GM18517 (cell line): ENCODE measurements around the gene WNT5A.

Experiments used
- ATAC-seq: cut with Tn5 transposase; IDR thresholded peaks from one replicate; pipeline ENCODE4 v1.9.1; 2021; ENCODE audit warnings: mild to moderate bottlenecking, moderate library complexity; ENCODE audit not compliant: unreplicated experiment

Gene WNT5A

DNA sequence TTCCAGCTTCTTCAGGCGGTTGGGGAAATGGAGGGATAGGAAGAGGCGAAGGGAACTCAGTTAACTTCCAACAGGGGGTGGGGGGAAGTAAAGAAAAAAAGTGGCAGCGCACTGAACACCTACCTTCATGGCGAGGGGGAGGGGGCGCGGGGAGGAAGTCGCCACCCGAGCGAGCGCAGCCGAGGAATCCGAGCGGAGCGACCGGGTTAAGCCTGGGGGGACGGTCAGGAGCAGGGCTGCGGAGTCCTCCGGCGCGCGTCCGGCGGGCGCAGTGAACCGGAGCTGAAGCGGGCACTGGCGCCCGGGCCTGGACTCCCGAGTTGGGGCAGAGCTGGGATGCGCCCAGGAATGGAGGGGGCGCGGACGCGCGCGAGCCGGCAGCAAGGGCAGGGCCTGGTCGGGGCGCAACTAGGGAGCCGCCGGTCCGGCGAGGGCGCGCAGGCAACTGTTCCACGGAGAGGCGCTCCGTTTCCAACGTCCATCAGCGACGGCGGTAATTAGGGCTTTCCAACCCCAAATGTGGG is at the start of gene WNT5A:
WNT5A (minus strand) TSS at position 450 of the 524 bp plus-strand sequence; CDS start at position 129, 321 bp downstream.
- ATAC-seq, result no peak

DNA sequence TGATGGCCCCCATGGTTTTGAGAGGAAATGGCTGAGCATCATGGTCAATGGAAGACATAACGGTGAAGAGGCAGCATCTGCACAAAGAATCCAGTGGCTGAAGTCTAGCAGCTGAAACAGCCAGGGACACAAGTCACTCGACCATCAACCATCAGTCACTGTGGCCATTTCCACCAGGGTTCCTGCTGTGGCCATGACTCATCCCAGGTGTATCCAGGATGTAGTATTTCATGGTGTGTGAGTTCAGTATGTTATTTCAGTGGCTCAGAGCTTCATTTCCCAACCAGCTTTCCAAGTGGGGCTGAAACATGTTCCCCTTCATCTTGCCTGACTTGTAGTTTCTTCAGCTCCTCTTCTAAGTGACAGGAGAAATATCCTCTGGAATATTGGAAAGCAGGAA is 47.8 kb upstream of the WNT5A start:
- ATAC-seq, result no peak

GRCh38 chr3:55532806-55533205 is 45.7 kb upstream of the WNT5A start:
- ATAC-seq, result no peak

- no peak for ATAC-seq
Observed at GRCh38 chr3:55531321-55531720, 44.2 kb upstream of the WNT5A start.

DNA sequence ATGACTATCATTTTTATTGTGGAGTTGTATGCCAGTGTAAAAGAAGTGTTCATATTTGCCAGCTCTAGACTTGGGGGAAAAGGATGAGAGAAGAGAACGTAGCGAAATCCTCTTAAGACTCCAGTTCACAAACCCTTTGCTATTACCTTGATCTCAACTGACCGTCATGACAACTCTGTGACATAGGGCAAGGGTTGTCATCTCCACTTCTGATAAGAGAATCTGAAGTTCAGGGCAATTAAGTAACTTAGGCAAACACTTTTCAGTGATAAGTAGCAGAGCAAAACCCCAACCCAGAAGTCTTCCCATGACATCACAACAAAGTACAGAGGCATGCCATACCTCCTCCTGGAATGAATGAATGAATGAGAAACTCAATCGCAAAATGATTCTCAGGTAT is 40.3 kb upstream of the WNT5A start:
- ATAC-seq, result no peak

GRCh38 chr3:55526332-55527030 is 39.4 kb upstream of the WNT5A start:
- no peak for ATAC-seq

GRCh38 chr3:55525436-55525835 is 38.3 kb upstream of the WNT5A start:
- no peak for ATAC-seq

- no peak for ATAC-seq
Observed at GRCh38 chr3:55524565-55525244, 37.6 kb upstream of the WNT5A start.

DNA sequence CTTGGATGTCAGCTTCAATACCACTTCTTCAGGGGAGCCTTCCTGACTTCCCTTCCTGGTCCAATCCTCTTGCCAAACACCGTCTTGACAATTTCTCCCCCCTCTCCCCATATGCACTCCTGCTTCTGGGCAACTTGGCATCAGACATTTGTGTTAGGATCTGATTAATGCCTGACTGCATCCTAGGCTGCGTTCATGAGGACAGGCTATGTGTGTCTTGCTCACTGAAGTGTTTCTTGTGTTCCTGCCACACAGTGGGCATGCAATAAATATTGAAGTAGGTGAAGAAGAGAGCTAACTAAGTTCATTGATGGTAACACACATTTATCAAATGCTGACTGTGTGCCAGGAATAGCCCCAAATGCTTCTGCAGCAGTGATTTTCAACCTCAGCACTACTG is 36.4 kb upstream of the WNT5A start:
- ATAC-seq, result no peak

- ATAC-seq, result no peak
Observed at GRCh38 chr3:55521738-55522421, 34.8 kb upstream of the WNT5A start.

DNA sequence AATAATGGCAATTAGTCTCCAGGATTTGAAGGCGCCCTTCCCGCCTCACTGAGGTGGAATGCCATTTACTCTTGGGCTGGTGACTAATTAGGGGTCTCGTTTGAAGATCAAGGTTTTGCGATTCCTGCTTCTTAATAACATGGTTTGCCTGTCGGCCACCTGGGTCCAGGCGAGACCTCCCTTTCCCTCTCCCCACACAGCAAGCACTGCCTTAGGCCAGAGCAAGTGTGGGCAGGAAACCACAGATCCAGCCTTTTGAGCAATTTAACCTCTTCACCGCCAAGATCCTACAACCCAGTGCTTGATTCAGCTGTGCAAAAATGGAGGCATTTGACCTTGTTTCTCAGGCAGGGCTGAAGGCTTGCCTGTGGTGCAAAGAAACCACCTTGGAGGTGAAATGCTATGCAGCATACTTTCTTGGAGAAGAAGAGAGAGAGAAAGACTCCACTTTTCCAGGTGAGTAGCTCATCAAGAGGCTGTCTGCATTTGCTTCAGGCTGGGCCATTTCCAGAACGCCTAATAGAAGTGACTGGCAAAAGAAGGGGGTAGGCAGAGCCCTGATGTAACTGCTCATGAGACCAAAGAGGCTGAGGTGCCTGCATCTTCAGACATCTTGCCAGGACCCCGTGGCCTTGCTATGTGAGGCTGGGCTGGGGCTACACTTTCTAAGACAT is 34.1 kb upstream of the WNT5A start:
- ATAC-seq, result no peak

DNA sequence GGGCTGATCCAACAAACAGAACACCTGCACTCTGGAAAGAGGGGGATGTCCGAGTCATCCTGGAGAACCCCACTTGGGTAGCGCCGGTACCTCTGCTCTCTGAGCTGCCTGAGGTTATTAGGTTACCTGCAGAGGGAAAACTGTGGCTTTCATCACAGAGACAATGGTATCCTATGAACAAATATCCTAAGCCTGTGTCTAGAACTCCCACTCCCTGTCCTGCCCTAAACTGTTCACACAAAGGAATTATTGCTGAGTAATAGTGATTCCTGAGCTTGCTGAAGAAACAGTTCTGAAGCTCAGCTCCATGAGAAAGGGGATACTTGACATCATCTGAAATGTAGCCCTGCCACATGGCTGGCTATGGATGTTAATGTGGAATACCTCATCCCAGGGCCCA is 31.9 kb upstream of the WNT5A start:
- no peak for ATAC-seq

DNA sequence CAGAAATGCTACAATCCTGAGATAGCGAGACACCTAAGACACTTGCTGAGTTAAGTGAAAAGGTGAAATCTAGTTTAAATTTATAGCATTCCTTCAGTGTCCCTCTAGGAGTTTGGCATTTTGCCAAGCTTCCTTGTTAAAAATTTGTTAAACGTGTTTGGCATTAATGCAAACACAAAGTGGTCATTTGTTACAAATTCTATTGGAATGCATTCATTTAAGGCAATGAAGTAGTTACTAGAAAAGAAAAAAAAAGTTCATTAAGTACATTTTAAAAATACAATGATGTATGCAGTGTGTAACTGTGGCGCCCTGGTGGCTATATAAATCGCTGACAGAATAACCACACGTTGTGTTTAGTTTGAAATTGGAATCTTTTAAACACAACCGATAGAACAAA is 31.3 kb upstream of the WNT5A start:
- no peak for ATAC-seq

DNA sequence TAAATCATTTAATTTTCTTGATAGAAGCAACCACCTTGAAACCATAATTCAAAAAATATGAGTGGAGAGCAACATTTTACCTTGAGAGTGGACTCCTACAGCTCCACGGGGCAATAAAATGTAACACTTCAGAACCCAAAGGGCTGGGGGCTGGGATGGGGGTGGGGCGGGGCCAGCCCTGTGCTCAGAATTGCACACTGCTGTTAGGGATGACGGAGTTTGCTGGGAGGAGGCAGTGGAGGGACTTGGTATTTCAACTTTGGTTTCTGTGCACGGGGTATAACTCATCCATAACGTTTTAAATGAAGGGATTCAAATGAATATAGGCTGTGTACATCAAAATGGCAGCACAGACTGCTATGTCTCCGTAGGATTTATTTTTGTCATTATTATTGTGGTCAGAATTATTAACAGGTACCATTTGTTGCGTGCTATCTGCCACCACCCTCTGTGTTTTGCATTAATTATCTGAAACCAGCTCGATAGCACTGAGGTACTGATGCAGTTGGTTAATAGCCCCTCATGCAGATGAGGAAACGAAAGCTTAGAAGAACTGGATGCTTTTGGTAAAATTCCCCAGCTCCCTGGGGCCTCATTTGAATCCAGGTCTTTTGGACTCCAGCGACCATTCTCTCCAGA is 29.4 kb upstream of the WNT5A start:
- no peak for ATAC-seq

DNA sequence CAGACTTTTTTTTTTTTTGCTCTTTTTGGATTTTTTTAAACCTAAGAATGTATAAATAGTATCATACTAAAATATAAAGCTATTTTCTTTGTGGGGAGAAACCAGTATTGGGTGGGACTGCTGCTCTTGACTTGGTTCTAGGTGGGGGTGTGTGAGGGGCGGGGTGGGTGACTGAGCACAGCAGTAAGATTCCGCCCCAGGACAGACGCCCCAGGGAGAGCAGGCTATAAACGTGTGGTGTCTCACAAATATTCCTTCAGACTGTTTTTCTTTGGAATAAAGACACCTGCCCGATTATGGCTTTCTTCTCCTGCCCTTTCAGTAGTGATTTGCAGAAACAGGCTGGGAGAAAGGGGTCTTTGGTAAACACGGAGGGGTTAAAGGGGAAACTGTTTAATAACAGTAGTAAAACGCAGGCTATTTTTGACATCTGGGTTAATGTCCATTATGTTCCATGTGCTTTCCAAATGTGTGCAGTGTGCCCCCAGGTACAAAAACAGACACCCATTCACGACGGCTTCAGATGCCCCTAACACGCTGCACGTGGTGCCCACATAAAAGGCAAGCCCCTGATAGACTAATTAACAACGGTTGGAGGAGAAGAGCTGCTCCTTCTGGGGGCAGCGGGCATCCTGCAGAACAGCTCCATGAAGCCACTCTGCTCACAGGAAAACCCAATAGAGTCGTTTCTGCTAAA is 28.6 kb upstream of the WNT5A start:
- no peak for ATAC-seq

DNA sequence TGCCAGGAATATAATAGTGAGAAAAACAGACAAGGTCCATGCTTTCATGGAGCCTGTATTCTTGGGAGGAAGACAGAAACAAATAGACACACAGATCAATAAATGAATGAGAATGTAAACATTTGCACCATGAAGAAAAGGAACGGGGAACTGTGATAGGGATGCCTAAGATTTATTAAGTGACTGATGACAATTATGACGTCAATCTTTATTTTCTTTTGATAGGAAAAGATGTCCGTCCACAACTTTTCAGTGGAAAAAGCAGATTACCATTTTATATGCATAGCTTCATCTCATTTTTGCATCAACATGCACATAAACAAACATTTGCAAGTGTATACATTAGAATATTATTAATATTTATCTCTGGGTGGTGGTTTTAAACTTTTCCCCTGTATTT is 27.9 kb upstream of the WNT5A start:
- no peak for ATAC-seq

DNA sequence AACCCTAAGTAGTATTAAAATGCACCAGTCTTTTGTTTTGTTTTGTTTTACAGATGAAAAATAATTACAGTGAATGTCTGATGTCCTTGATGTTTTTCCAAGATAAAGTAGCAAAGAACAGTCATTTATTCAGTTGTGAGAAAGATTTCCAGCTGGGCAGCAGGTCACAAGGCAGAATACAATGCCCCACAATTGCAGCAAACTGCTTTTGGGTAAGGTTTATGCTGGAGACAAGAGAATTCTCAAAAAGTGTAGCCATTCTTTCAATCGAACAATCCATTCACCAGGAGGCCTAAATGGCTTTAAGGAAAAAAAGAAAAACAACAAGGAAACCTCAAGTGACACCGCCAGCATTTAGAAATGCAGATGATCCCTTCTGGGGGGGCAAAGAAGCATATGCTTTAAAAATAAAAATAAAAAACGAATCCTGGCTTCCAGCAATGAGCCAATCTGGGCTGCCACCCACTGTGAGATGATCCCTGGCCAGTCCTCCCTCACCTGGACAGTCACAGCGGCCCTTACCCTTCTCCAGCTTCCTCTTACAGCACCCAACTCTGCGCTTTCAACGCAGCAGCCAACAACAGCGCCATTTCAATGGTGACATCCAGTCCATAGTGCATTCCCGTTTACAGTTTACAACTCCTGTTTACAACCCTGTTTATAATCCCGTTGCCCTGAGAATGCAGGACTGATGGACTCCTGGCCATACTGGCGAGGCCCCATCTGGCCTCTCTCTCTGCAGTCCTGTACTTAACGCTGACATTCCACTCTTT is 25.7 kb upstream of the WNT5A start:
- ATAC-seq, result no peak

GRCh38 chr3:55511895-55512570 is 24.9 kb upstream of the WNT5A start:
- ATAC-seq, result no peak

- ATAC-seq, result no peak
Observed at GRCh38 chr3:55508335-55508734, 21.2 kb upstream of the WNT5A start.
